CD4-positive, alpha-beta T cell treated with Interferon gamma for 1 hour (primary cell): Measurements from ENCODE around the gene SUSD3.

Experiments used
- DNase-seq: peaks from one replicate; pipeline ENCODE4 v3.0.0-alpha.2; 2020

SUSD3 gene

DNA sequence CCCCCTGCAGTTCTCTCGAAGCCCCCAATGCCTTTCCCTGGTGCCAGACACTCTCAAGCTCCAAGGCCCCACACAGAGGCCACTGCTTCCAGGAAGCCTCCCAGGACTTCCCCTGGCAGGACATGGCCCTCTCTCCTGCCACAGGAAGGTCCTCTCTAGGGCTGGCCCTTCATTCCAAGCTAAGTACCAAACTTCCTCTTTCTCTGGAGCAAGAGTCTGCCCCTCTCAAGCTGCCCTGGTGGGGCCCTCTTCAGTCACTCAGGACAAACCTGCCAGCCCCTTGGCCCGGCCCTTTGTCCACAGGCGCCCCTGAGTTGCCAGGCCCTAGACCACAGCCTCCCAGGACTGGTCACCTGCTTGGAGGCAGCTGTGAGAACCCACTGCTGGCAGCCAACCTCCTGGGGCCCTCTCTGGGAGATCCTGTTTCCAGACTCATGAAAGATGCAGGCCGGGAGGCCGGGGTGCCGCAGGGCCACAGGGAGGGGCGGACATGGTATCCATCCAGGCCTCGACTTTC, 69.0 kb downstream of the SUSD3 start:
- DNase-seq: no peak

DNA sequence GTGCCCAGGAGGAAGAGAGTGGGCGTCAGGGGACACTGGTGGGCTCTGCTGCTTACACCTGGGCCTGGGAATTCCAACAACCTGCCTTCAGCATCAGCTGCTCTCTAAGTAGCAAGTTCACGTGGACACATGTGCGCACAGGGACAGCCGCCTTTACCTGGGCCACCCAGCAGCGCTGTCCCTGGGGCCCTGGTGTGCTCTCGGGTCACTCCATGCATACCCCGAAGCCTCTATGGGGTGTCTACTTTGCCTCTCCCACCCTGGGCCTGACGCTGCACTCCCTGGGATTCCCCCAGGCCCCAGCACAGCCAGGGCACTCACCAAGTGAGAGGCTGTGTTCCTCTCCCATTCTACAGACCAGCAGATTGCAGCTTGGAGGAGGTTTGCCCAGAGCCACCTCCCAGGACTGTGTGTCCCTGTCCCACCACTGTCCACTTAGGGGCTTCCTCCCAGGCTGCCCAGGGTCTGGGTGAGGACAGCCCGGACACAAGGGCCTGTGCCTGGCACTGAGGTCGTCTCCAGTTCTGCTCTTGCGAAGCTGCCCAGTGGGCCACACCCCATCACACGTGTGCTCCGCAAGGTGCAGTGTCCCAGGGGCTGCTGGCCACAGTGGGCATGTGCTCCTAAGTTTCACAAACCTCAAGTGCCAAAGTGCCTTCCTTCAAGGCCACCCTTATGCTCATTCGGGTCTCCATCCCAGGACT, 69.7 kb downstream of the SUSD3 start:
- DNase-seq: no peak

DNA sequence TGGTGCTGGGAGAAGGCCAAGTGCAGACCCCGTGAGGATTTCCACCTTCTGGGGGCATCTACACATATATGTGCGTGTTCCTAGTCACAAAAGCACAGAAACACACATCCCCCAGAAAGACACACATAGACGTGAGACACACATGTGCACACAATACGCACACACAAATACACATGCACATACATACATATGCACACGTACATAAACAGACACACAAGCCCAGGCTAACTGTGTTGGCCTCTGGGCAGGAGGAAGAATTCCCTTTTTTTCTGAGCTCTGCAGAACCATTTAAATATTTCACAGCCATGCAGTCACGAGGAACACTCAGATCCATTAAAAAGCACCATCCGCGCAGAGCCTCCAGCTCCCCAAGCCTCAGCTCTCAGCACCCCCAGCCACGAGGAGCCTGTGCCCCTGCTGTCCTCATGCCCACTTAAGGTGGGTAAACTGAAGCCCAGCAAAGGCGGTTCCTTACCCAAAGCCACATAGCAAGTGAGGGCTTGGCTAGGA, 70.3 kb downstream of the SUSD3 start:
- DNase-seq: no peak

DNA sequence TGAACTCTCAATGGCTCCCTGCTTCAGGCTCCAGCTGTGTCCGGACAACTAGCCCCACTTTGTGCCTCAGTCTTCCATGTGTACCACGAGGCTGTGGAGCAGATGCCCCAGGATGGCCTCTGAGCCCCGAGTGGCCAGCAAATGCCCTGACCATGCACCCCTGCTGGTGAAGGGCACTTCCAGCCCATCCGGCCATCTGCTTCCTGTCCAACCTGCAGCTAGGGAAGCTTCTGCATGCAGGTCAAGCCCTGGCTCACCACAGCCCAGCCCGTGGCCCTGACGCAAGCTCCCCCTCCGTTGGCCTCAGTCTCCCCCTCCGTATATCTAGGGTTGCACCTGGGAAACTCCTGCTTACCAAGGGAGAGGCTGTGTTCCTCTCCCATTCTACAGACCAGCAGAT, 70.8 kb downstream of the SUSD3 start:
- DNase-seq: no peak

DNA sequence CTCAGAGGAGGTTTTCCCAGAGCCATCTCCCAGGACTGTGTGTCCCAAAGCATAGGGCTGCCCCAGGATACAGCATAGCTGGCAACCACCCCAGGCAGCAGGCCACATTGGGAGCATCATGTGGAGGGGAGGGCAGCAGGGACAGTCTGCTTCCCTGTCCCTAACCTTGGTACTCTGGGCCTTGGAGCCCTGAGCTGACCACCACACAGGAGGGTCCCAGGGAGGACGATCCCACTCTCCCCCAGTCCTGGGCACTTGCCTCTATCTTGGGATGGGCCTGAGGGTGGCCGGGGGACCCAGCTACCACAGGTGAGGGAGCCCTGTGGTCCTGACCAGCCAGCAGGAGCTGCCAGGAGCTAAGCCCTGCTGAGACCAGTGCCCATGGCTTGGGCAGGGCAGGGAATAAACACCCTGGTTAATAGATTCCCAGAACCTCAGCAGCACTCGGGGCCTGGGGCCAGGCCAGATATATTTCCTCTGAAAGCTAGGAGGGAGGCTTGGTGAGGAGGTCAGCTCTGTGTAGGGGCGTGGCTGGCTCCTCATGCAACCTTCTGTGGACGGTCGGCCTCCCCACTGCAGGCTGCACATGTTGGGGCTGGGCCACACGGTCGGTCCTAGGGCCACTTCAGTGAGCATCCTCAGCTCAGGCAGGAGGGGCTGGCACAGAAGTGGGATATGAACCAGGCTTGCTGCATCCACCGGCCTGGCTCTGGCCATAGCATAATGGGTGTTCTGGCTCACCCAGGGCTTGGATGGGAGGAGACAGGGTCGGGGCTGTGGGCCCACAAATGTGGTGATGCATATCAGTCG, 71.4 kb downstream of the SUSD3 start:
- no peak for DNase-seq

DNA sequence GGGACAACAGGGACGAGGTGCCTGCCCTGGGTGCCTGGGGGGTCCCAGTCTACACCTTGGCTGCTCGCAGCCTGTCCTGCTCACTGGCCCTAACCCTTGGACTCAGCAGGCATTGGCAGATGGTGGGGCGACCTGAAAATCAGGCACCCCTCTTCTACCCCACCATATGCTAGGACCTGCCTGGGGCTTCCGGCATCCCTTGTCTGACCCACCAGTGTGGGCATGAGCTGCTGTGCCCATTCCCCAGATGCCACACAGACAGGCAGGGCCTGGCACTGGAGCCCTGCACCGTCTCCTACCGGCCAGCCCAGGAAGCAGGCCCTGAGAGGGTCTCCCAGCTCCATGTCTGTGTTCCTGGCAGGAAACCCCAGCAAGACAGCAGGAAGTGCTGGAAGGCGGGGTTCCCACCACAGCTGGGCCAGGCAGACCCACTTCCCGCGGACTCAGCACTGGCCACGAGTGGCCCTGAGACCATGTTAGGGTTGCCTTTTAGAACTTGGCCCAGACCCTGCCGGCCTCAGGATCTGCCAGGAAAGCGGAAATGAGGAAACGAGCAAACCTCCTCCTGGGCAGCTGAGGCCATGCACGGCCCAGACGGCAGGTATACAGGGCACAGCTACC, 72.5 kb downstream of the SUSD3 start:
- DNase-seq: no peak

DNA sequence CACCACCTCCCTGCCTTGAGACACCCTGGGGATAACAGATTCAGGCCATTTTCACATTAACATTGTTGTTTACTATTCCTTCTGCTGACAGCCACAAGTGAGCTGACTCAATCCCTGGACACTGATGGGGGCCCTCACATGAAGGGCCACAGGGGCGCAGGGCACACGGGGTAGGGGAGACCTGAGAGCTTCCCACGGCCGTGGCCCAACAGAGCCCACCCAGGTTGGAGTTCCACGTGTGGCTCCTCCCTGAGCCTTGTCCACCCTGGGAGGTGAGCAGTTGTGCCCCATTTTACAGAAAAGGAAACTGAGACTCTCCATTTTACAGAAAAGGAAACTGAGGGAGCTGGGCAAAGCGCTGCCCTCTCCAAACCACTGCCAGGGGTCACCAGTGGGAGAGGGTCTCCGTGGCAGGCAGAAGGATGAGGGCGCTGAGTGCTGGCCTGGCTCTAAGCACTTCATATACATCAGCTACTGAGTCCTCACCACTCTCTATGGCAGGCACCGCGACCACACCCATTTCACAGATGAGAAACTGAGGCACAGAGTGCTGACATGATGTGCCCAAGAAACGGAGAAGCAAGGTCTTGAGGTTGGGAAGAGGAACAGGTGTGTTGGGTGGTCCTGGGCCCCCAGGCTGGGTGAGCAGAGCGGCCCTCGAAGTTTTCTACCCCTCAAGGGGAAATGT, 73.2 kb downstream of the SUSD3 start:
- no peak for DNase-seq

DNA sequence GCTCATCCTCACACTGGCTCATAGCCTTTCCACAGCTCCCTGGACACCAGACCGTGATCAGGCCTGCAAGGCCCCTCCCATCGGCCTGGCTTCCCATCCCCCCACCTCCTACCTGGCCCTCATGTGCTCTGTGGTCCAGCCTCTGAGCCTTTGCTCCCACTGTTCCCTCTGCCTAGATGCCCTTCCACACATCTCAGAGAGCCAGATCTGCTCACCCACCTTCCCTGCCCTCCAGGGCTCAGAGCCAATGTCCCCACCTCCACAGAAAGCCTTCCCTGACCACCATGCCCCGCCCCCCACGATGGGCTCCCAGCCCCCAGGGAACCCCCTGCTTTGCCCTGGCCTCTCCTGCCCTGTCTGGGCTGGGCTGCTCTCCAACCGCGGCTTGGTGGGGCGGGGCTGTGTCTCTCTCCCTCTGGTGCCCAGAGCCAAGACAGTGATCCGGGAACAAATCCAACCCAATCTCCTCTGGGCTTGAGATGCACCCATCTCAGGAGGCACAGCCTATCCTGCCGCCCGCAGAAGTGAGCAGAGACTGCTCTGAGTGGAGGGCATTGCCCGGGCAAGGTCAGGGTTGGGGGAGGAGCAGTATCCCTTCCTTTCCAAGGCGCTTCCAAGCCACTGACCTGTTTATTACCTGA, 73.9 kb downstream of the SUSD3 start:
- no peak for DNase-seq

DNA sequence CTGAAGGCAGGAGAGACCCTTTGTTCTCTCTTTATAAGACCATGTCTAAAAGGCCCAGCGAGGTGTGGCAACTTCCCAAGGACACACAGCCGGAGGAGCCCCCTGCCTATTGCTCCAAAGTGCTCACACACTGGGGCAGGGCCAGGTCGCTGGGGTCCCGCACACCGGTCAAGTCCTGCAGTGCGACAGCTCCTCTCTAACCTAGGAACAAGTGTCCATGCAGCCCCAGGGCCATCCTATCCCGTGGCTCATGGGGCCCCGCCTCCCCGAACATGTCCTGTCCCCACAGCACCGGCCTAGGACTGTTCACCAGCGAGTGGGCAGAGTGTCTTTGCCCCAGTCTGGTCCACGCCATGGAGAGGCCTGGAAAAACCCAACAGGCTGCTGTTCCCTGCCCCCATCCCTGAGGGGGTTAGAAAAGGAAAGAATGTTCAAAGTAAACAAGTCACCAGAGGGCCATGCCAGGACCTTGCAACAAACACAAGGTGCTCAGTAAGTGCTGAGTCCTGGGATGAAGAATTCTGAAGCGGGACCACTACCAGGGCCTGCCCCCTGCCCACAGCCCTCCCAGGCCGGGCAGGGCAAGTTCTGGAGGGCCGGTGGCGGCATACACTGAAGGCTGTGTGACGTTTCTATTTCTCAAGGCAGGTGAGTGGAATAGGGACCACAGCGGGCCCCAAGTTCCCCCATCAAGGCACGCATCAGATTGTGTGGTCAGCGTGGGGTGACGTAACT, 74.6 kb downstream of the SUSD3 start:
- peak; percentile 81 for DNase-seq

DNA sequence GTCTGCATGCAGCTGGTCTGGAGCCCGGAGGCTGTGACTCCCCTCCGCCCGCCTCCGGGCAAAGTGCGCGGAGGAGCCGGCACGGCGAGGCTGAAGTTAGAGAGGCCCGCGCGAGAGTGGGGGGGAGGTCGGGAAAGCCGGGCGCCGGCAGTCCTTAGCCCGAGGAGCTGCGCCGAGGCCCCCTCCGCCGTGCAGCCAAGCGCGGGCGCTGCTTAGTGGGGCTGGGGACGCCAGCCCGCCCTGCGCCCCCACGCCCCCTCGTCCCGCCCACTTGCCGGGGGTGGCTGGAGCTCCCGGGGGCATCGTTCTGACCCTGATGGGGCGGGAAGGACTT, 75.1 kb downstream of the SUSD3 start:
- no peak for DNase-seq

DNA sequence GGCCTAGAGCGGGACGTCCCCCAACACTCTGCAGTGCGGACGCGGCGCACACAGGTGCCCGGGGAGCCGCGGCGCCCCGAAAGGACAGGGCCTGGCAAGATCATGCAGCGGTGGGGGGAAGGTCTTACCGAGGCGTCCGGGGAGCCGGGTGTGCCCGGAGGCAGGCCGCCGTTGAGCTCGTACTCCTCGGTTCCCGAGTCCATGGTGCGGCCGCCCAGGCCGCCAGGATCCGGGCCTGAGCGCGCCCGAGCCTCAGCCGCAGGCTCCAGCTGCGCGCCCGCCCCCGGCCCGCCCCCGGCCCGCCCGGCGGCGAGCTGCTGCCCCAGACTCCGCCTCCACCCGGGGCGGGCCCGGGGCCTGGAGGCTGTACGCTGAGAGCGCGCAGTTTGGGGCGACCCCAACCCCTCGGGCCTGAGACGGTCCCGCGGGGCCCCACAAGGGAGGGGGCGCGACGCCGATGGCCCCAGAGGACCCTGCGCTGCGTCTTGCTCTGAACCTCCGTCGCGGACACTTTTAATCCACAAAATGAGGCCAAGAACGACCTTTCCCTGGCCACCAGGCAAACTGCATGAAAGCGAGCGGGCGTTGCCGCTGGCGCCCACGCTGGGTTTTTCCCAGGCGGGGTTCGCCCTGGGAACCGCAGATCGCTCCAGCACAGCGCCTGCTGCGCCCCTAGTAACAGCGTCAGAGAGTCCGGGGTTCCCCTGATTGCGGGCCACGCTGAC, 75.7 kb downstream of the SUSD3 start, which contains the start of gene NINJ1:
Gene NINJ1 (minus strand): TSS at position 237 of the 725 bp plus-strand sequence. CDS start 34 bp downstream, at position 203.
- peak; percentile 91 for DNase-seq
